HG03457 (cell line): Measurements from ENCODE around the gene NEGR1.
"Not testable (repeated sequence)": the region's sequence is repeated elsewhere in the genome, so short reads cannot be mapped to it uniquely, and the experiment has no call there.

Experiments
- ATAC-seq: cut with Tn5 transposase; IDR thresholded peaks from one replicate; pipeline ENCODE4 v1.9.1; 2021; ENCODE audit warnings: moderate number of reproducible peaks; ENCODE audit not compliant: unreplicated experiment

The NEGR1 gene

GRCh38 chr1:71956613-71957285, 325.6 kb downstream of the NEGR1 start:
- no peak for ATAC-seq

GRCh38 chr1:71950579-71950978, 331.8 kb downstream of the NEGR1 start:
- ATAC-seq: no peak

- ATAC-seq: no peak
Measured at GRCh38 chr1:71949681-71950080, 332.7 kb downstream of the NEGR1 start.

- ATAC-seq: no peak
Measured at GRCh38 chr1:71948561-71948960, 333.8 kb downstream of the NEGR1 start.

- ATAC-seq: no peak
Measured at GRCh38 chr1:71944006-71944405, 338.3 kb downstream of the NEGR1 start.

GRCh38 chr1:71940261-71940660, 342.1 kb downstream of the NEGR1 start:
- no peak for ATAC-seq

- no peak for ATAC-seq
Measured at GRCh38 chr1:71930511-71930910, 351.8 kb downstream of the NEGR1 start.

- no peak for ATAC-seq
Measured at GRCh38 chr1:71921935-71922559, 360.3 kb downstream of the NEGR1 start.

- no peak for ATAC-seq
Measured at GRCh38 chr1:71921204-71921603, 361.1 kb downstream of the NEGR1 start.

GRCh38 chr1:71920556-71920955, 361.8 kb downstream of the NEGR1 start:
- ATAC-seq: no peak

GRCh38 chr1:71919811-71920509, 362.4 kb downstream of the NEGR1 start:
- ATAC-seq: no peak

- ATAC-seq: no peak
Measured at GRCh38 chr1:71918630-71919029, 363.7 kb downstream of the NEGR1 start.

GRCh38 chr1:71916894-71917293, 365.4 kb downstream of the NEGR1 start:
- no peak for ATAC-seq

GRCh38 chr1:71914626-71915025, 367.7 kb downstream of the NEGR1 start:
- no peak for ATAC-seq

- ATAC-seq: no peak
Measured at GRCh38 chr1:71908871-71909390, 373.4 kb downstream of the NEGR1 start.

- ATAC-seq: no peak
Measured at GRCh38 chr1:71908303-71908702, 374.0 kb downstream of the NEGR1 start.

GRCh38 chr1:71899881-71900280, 382.5 kb downstream of the NEGR1 start:
- ATAC-seq: no peak

- ATAC-seq: not testable (repeated sequence)
Measured at GRCh38 chr1:71888166-71888565, 394.2 kb downstream of the NEGR1 start.

- ATAC-seq: no peak
Measured at GRCh38 chr1:71885171-71885570, 397.2 kb downstream of the NEGR1 start.

GRCh38 chr1:71882637-71883036, 399.7 kb downstream of the NEGR1 start:
- ATAC-seq: no peak

- ATAC-seq: no peak
Measured at GRCh38 chr1:71882226-71882625, 400.1 kb downstream of the NEGR1 start.

- ATAC-seq: no peak
Measured at GRCh38 chr1:71881611-71882010, 400.7 kb downstream of the NEGR1 start.
